ENCODE results near the gene ENTPD3.

ENTPD3 gene

GRCh38 chr3:40381904-40382616 lies 4.9 kb upstream of the ENTPD3 start:
- H3K4me3 ChIP-seq (ENCODE audit: low read depth, low read length): no peak overlapping the region
- TF ChIP-seq CTCF (IDR thresholded peaks at IDR 0.05; ENCODE audit: low read depth, low read length, missing control alignments): no peak

GRCh38 chr3:40382617-40382979 lies 4.4 kb upstream of the ENTPD3 start:
- DNase-seq (ENCODE audit: low read depth): no peak
- no peak for TF ChIP-seq CTCF (IDR thresholded peaks at IDR 0.05; ENCODE audit: low read depth, low read length, missing control alignments)
- no peak overlapping the region for H3K4me3 ChIP-seq (ENCODE audit: low read depth, low read length)

More at GRCh38 chr3:40381904-40382616, 4.9 kb upstream of the ENTPD3 start:
- DNase-seq (ENCODE audit: low read depth): no peak

- H3K4me3 ChIP-seq (ENCODE audit: low read depth, low read length): no peak overlapping the region
- no peak for TF ChIP-seq CTCF (IDR thresholded peaks at IDR 0.05; ENCODE audit: low read depth, low read length, missing control alignments)
- DNase-seq (ENCODE audit: low read depth): no peak
Observed at GRCh38 chr3:40386213-40386612, 771 bp upstream of the ENTPD3 start.

- H3K4me3 ChIP-seq (ENCODE audit: low read depth, low read length): no peak overlapping the region
- no peak for DNase-seq (ENCODE audit: low read depth)
Observed at GRCh38 chr3:40387895-40388254, 891 bp downstream of the ENTPD3 start.

GRCh38 chr3:40396406-40396805 lies 9.4 kb downstream of the ENTPD3 start:
- no peak for TF ChIP-seq CTCF (IDR thresholded peaks at IDR 0.05; ENCODE audit: low read depth, low read length, missing control alignments)
- H3K4me3 ChIP-seq (ENCODE audit: low read depth, low read length): no peak overlapping the region
- no peak for DNase-seq (ENCODE audit: low read depth)

More at GRCh38 chr3:40387895-40388254, 891 bp downstream of the ENTPD3 start:
- TF ChIP-seq CTCF (IDR thresholded peaks at IDR 0.05; ENCODE audit: low read depth, low read length, missing control alignments): no peak

- H3K4me3 ChIP-seq (ENCODE audit: low read depth, low read length): no peak overlapping the region
- DNase-seq (ENCODE audit: low read depth): no peak
- TF ChIP-seq CTCF (IDR thresholded peaks at IDR 0.05; ENCODE audit: low read depth, low read length, missing control alignments): no peak
Observed at GRCh38 chr3:40397129-40397528, 10.1 kb downstream of the ENTPD3 start.

- no peak for TF ChIP-seq CTCF (IDR thresholded peaks at IDR 0.05; ENCODE audit: low read depth, low read length, missing control alignments)
- no peak overlapping the region for H3K4me3 ChIP-seq (ENCODE audit: low read depth, low read length)
- no peak for DNase-seq (ENCODE audit: low read depth)
Observed at GRCh38 chr3:40397912-40398311, 10.9 kb downstream of the ENTPD3 start.
